ENCODE measurements around the gene NANOS1. TPM values are rescaled to one million over a fixed set of nuclear protein-coding genes. Genes with fewer than 3 reads are reported as not detected.

NANOS1 gene
- total and polyA plus RNA-seq, 2 of the 8 experiments (the other 6 are each of a cell fraction or from before 2014, with no cell fraction given), result 3.1 to 3.9 TPM

GRCh38 chr10:119049777-119050176, 20.3 kb downstream of the NANOS1 start (continued):
- TF ChIP-seq PHF8 (conservative IDR thresholded peaks at IDR 0.05; ENCODE audit: low read depth, low read length), result no peak
